Upper lobe of left lung (tissue), 6 donors: ENCODE results near the gene ASL. TPM values are rescaled to one million over a fixed set of nuclear protein-coding genes. Genes with fewer than 3 reads are reported as not detected.
A peak's percentile ranks its signal among the peaks of the same experiment; 100 is the strongest.
"Not testable (repeated sequence)": the region's sequence is repeated elsewhere in the genome, so short reads cannot be mapped to it uniquely, and the experiment has no call there.

Source experiments
- ATAC-seq, 2 donors: fragments of 200-7000 bp; cut with Tn5 transposase; one replicate each; pipeline ENCODE4 v1.9.1; 2022; ENCODE audit warnings: mild to moderate bottlenecking in 2 of 2, moderate library complexity in 2 of 2; ENCODE audit not compliant: low FRiP score in 2 of 2
- DNase-seq, 2 donors: peaks; one replicate each; pipeline ENCODE4 v3.0.0-alpha.2; 2019 to 2020
- H3K27ac ChIP-seq, 4 donors: fragments of 200-600 bp; sonication (generic); one replicate each; pipeline ENCODE4 v1.5.1; 2016 to 2019
- H3K27me3 ChIP-seq, 4 donors: fragments of 200-600 bp; sonication (generic); one replicate each; pipeline ENCODE4 v1.5.1; 2017 to 2019
- H3K36me3 ChIP-seq, 4 donors: fragments of 200-600 bp; sonication (generic); one replicate each; pipeline ENCODE4 v1.5.1; 2016 to 2019
- H3K4me1 ChIP-seq, 4 donors: fragments of 200-600 bp; sonication (generic); one replicate each; pipeline ENCODE4 v1.5.1; 2018 to 2019
- H3K4me3 ChIP-seq, 4 donors: fragments of 200-600 bp; sonication (generic); one replicate each; pipeline ENCODE4 v1.5.1; 2017 to 2019; ENCODE audit warnings: mild to moderate bottlenecking in 2 of 4, moderate library complexity in 1 of 4
- H3K9me3 ChIP-seq, 4 donors: fragments of 200-600 bp; sonication (generic); one replicate each; pipeline ENCODE4 v1.5.1; 2018 to 2019
- CTCF ChIP-seq, 6 experiments: fragments of 450-650 bp in 4 of 6; fragments of 200-600 bp in 2 of 6; sonication (generic) in 2 of 6; IDR thresholded peaks; one replicate each; pipeline ENCODE4 v1.5.1; 2016 to 2019; ENCODE audit warnings: antibody characterized with exemption in 6 of 6
- EP300 ChIP-seq, 4 donors: sonication (generic); formaldehyde crosslinking; IDR thresholded peaks; one replicate each; pipeline ENCODE4 v1.5.1; 2017; ENCODE audit warnings: antibody characterized with exemption in 4 of 4, control low read depth in 2 of 4
- POLR2A ChIP-seq, 4 donors: fragments of 450-650 bp; IDR thresholded peaks; one replicate each; pipeline ENCODE4 v1.5.1; 2016 to 2017; ENCODE audit warnings: antibody characterized with exemption in 4 of 4, mild to moderate bottlenecking in 2 of 4
- POLR2AphosphoS5 ChIP-seq, 2 donors: sonication (generic); formaldehyde crosslinking; IDR thresholded peaks; one replicate each; pipeline ENCODE4 v1.5.1; 2017; ENCODE audit warnings: antibody characterized with exemption in 2 of 2
- WGBS, 2 donors: methylation state at CpG; one replicate each; pipeline ENCODE4 v1.1.5; 2017 to 2018; 5-methylcytosine and 5-hydroxymethylcytosine counted together
- total RNA-seq, 6 donors: library from RNA; depleted of rRNA in 4 of 6; stranded (reverse); fragments of >200 nt in 4 of 6; gene quantifications; one replicate each; pipeline versions ENCODE4 v1.1.0 to v1.2.1, GENCODE V29; 2016 to 2021
- donor health status: DM: no; HTN: no; CAD: no; lungs with moderate emphysema.
- donor health status: DM: no; HTN: yes; CAD: no; lungs with severe emphysema.

Gene ASL
- total RNA-seq, 6 donors from 2014 or later = 45.5 to 101 (median 67.6) TPM

DNA sequence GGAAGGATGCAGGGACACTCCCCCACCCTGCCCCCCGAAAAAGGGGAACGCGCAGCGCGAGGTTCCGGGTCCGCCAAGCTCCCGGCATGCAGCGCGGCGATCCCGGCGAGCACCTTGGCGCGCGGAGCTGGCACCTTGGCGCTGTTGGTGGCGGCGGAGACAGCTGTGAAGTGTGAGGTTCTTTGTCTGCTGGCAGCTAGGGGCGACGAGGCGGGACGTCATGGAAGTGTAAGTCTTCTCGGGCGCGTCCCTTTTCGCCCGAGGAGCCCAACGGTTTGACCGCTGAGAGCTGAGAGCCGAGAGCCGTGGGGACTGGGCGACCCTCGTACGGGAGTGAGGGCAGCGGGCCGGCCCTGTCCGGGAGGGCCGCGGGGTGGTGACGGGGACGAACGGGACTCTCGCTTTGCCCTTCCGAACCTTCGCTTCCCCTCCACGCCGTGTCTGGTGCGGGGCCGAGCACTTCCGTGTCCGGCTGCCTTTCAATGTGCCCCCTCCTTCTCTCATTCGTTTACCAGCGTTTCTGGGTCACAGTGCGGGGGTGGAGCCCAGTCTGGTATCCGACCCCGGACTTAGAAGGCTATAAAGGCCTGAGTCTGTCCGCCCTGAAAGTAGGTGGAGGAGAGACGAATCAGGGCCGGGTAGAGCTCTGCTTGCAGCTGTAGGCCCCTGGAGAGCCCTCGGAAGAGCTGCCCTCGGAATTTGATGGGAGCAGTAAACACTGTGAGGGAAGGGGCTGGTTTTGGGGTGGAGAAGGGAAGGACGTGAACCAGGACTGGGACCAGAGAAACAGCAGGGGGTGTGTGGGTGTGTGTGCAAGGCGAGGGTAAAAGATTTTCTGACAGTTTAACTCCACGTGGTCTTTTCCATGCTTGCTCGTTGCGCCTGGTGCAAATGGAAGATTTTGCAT lies 39.4 kb downstream of the ASL start, which contains the start of gene CRCP:
TSS of gene CRCP (plus strand) at position 105 of the 907 bp plus-strand sequence. CDS start at position 221, 116 bp downstream.
- peak in 1 of 4 donors; percentile 16 for TF ChIP-seq EP300 (IDR thresholded peaks at IDR 0.05)
- TF ChIP-seq POLR2AphosphoS5 (IDR thresholded peaks at IDR 0.05) = peak; percentile 79 to 90
- peak in 2 of 4 donors; percentile 69 to 77 for TF ChIP-seq POLR2A (IDR thresholded peaks at IDR 0.05)
- peak in 3 of 6 experiments; percentile 15 to 38 (median 29) for TF ChIP-seq CTCF (IDR thresholded peaks at IDR 0.05)
- peak; percentile 94 to 97 for ATAC-seq
- peaks cover 0 to 3% (median 0%) of the 10 kb centered on the region in 4 donors for H3K36me3 ChIP-seq
- peak within 1 kb of the TSS; percentile 67 to 96 (median 92) for H3K4me3 ChIP-seq
- no peaks in the 10 kb centered on the region for H3K27me3 ChIP-seq
- H3K27ac ChIP-seq = peak within 1 kb of the TSS; percentile 94 to 99 (median 98)
- peaks cover 30 to 40% (median 34%) of the 10 kb centered on the region in 4 donors for H3K4me1 ChIP-seq
- H3K9me3 ChIP-seq = no peaks in the 10 kb centered on the region
- DNase-seq = peak; percentile 85 to 96
- WGBS, 2 donors = 1% methylated on average over 38 to 65 of the region's 67 CpGs

- not testable (repeated sequence) for H3K27ac ChIP-seq, H3K27me3 ChIP-seq, DNase-seq, ATAC-seq, H3K4me3 ChIP-seq, H3K36me3 ChIP-seq, H3K9me3 ChIP-seq
- 93 to 95% methylated on average over 12 of the region's 12 CpGs for WGBS, 2 donors
- H3K4me1 ChIP-seq = peaks cover 38 to 53% (median 41%) of the 10 kb centered on the region in 4 donors
Observed at GRCh38 chr7:66116680-66117420, 41.2 kb downstream of the ASL start.

- peaks cover 52 to 71% (median 56%) of the 10 kb centered on the region in 4 donors for H3K4me1 ChIP-seq
- TF ChIP-seq CTCF (IDR thresholded peaks at IDR 0.05) (no peak), POLR2A (IDR thresholded peaks at IDR 0.05) (no peak), POLR2AphosphoS5 (IDR thresholded peaks at IDR 0.05) (no peak), EP300 (IDR thresholded peaks at IDR 0.05) (no peak)
- H3K4me3 ChIP-seq = no peak overlapping the region
- ATAC-seq (no peak), DNase-seq (no peak)
- peaks cover 0 to 3% (median 0%) of the 10 kb centered on the region in 4 donors for H3K36me3 ChIP-seq
- no peaks in the 10 kb centered on the region for H3K27me3 ChIP-seq
- H3K27ac ChIP-seq = peak overlapping the region in 2 of 4 donors; percentile 44 to 48
- H3K9me3 ChIP-seq = no peaks in the 10 kb centered on the region
- 67 to 69% methylated on average over 3 of the region's 3 CpGs for WGBS, 2 donors
Observed at GRCh38 chr7:66118603-66119002, 43.0 kb downstream of the ASL start.

DNA sequence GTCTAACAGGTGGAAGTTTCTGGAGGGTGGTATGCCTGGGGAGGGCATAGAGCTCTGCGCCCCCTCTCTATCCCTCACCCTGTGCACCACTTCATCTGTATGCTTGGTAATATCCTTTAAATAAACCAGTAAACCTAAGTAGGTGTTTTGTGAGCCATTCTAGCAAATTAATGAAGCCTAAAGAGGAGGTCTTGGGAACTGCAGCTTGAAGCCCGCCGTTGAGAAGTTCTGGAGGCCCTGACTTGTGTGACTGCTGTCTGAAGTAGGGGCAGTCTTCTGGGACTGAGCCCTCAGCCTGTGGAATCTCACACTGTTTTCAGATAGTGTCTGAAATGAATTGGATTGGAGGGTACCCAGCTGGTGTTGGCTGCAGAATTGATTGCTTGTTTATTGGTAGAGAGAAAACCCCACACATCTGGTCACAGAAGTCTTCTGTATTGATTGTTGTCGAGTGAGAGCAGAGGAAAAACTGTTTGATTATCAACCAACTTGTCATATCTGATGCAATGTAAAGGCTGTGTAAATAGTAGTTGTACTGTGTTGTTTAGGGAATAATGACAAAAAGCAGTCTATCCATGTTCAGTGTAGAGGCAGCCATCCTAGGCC lies 43.7 kb downstream of the ASL start:
- peak overlapping the region in 2 of 4 donors; percentile 44 to 48 for H3K27ac ChIP-seq
- H3K9me3 ChIP-seq = no peaks in the 10 kb centered on the region
- WGBS, 2 donors = 78 to 88% methylated on average over 4 of the region's 4 CpGs
- ATAC-seq (no peak), DNase-seq (no peak)
- TF ChIP-seq EP300 (IDR thresholded peaks at IDR 0.05) (no peak), CTCF (IDR thresholded peaks at IDR 0.05) (no peak), POLR2AphosphoS5 (IDR thresholded peaks at IDR 0.05) (no peak), POLR2A (IDR thresholded peaks at IDR 0.05) (no peak)
- H3K4me1 ChIP-seq = peaks cover 52 to 70% (median 57%) of the 10 kb centered on the region in 4 donors
- peaks cover 0 to 3% (median 0%) of the 10 kb centered on the region in 4 donors for H3K36me3 ChIP-seq
- no peaks in the 10 kb centered on the region for H3K27me3 ChIP-seq
- no peak overlapping the region for H3K4me3 ChIP-seq
